SK-N-MC (cell line): ENCODE data around the gene ZNF107.

Source experiments
- DNase-seq: peaks from one replicate; pipeline ENCODE4 v3.0.0-alpha.2; 2011; ENCODE audit warnings: low read depth, low spot score
- H3K27ac ChIP-seq: fragments of 200-600 bp; sonication (generic); 2 replicates; pipeline ENCODE4 v1.5.1; 2016; ENCODE audit warnings: mixed run types
- H3K36me3 ChIP-seq: fragments of 200-600 bp; sonication (generic); 2 replicates; pipeline ENCODE4 v1.6.1; 2017; ENCODE audit warnings: antibody characterized with exemption, low read length, mixed read lengths; ENCODE audit not compliant: insufficient read depth
- H3K4me3 ChIP-seq: fragments of 200-600 bp; sonication (generic); 2 replicates; pipeline ENCODE4 v1.5.1; 2016
- H3K9ac ChIP-seq: fragments of 200-600 bp; sonication (generic); 2 replicates; pipeline ENCODE4 v1.8.0; 2017; ENCODE audit warnings: mixed run types, mixed read lengths; ENCODE audit not compliant: insufficient read length
- H3K9me3 ChIP-seq: fragments of 200-600 bp; sonication (generic); 2 replicates; pipeline ENCODE4 v1.6.1; 2017; ENCODE audit warnings: low read depth, mild to moderate bottlenecking, antibody characterized with exemption, low read length, moderate library complexity, mixed read lengths
- EZH2 ChIP-seq: fragments of 200-600 bp; sonication (generic); IDR thresholded peaks from one replicate; pipeline ENCODE4 v1.6.1; 2017; ENCODE audit warnings: antibody characterized with exemption
- FOXP2 ChIP-seq: optimal IDR thresholded peaks from 2 replicates; pipeline ENCODE3; 2011; ENCODE audit warnings: mild to moderate bottlenecking, moderate library complexity; ENCODE audit not compliant: insufficient read depth; ENCODE audit errors: extremely low read length, control extremely low read depth
- POLR2AphosphoS5 ChIP-seq: IDR thresholded peaks from 2 replicates; pipeline ENCODE4 v1.6.1; 2012; ENCODE audit warnings: mild to moderate bottlenecking, low read depth, low read length, borderline replicate concordance

ZNF107 gene

GRCh38 chr7:64628721-64629120 lies 37.2 kb upstream of the ZNF107 start:
- Histone ChIP-seq H3K9me3 (no peaks in the 10 kb centered on the region), H3K9ac (no peak overlapping the region), H3K36me3 (no peaks in the 10 kb centered on the region), H3K4me3 (no peak overlapping the region), H3K27ac (no peak overlapping the region)
- TF ChIP-seq FOXP2 (no peak), POLR2AphosphoS5 (no peak), EZH2 (no peak)
- DNase-seq = no peak

GRCh38 chr7:64630496-64630895 lies 35.4 kb upstream of the ZNF107 start:
- no peak for DNase-seq
- Histone ChIP-seq H3K27ac (no peak overlapping the region), H3K36me3 (no peaks in the 10 kb centered on the region), H3K9me3 (no peaks in the 10 kb centered on the region), H3K9ac (no peak overlapping the region), H3K4me3 (no peak overlapping the region)
- TF ChIP-seq POLR2AphosphoS5 = no peak
- TF ChIP-seq FOXP2 = no peak
- TF ChIP-seq EZH2 = no peak

GRCh38 chr7:64632029-64632428 lies 33.9 kb upstream of the ZNF107 start:
- Histone ChIP-seq H3K27ac (no peak overlapping the region), H3K9me3 (no peaks in the 10 kb centered on the region), H3K4me3 (no peak overlapping the region), H3K36me3 (no peaks in the 10 kb centered on the region), H3K9ac (no peak overlapping the region)
- DNase-seq = no peak
- TF ChIP-seq EZH2 = no peak
- no peak for TF ChIP-seq POLR2AphosphoS5
- no peak for TF ChIP-seq FOXP2

GRCh38 chr7:64633401-64633800 lies 32.5 kb upstream of the ZNF107 start:
- Histone ChIP-seq H3K27ac (no peak overlapping the region), H3K36me3 (no peaks in the 10 kb centered on the region), H3K9ac (no peak overlapping the region), H3K4me3 (no peak overlapping the region), H3K9me3 (no peaks in the 10 kb centered on the region)
- no peak for TF ChIP-seq EZH2
- TF ChIP-seq FOXP2 = no peak
- no peak for TF ChIP-seq POLR2AphosphoS5
- DNase-seq = no peak

GRCh38 chr7:64634406-64635062 lies 31.4 kb upstream of the ZNF107 start:
- H3K9me3 ChIP-seq = no peaks in the 10 kb centered on the region
- no peak overlapping the region for H3K9ac ChIP-seq
- H3K27ac ChIP-seq = no peak overlapping the region
- no peak for TF ChIP-seq FOXP2
- TF ChIP-seq POLR2AphosphoS5 = no peak
- no peak for TF ChIP-seq EZH2
- no peak for DNase-seq
- H3K4me3 ChIP-seq = no peak overlapping the region
- no peaks in the 10 kb centered on the region for H3K36me3 ChIP-seq

- no peak for TF ChIP-seq FOXP2
- TF ChIP-seq EZH2 = no peak
- no peak for TF ChIP-seq POLR2AphosphoS5
- H3K4me3 ChIP-seq = no peak overlapping the region
- no peak overlapping the region for H3K27ac ChIP-seq
- DNase-seq = no peak
- no peaks in the 10 kb centered on the region for H3K9me3 ChIP-seq
- H3K9ac ChIP-seq = no peak overlapping the region
- no peaks in the 10 kb centered on the region for H3K36me3 ChIP-seq
Observed at GRCh38 chr7:64636386-64636785, 29.5 kb upstream of the ZNF107 start.

DNA sequence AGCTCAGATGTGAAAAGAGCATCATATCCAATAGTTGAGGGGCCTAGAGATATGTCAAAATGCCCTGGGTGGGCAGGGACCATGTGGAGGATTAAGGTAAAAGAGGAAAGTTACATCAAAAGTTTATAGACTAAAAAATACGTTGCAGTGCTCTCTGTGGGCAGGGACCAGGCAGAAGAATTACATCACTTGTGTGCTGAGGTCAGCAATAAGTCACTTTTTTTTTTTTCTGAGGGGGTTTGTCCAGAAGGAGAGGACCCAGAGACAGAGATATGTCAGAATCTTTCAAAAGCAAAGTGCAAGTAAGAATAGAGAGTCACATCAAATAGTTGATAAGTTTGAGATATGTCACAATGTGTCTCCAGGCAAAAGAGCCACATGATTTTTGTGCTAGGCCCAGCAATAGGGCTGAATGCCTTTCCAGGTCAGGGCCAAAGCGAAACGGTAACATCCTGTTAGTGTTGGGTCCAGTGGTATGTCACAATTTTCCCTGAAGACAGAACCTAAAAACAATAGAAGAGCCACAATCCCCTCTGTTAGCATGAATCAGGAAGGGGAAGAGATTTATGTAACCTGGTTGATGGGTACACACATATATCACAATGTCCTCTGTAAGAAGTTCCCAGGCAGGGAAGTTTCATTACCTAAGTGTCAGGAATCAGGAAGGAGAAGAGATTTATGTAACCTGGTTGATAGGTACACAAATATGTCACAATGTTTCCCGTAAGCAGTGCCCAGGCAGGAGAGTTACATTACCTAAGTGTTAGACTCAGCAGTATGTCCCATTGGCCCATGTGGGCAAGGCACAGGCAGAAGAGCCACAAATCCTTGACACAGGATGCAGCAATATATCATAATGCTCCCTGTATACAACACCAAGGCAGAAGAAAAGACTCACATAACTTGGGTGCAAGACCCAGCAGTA lies 28.1 kb upstream of the ZNF107 start:
- no peaks in the 10 kb centered on the region for H3K9me3 ChIP-seq

GRCh38 chr7:64638822-64639221 lies 27.1 kb upstream of the ZNF107 start:
- TF ChIP-seq EZH2 = no peak
- no peak for TF ChIP-seq FOXP2
- TF ChIP-seq POLR2AphosphoS5 = no peak
- H3K9ac ChIP-seq = no peak overlapping the region
- no peaks in the 10 kb centered on the region for H3K36me3 ChIP-seq
- no peak overlapping the region for H3K27ac ChIP-seq
- no peak overlapping the region for H3K4me3 ChIP-seq
- DNase-seq = no peak
- H3K9me3 ChIP-seq = no peaks in the 10 kb centered on the region

More for the DNA sequence above, 28.1 kb upstream of the ZNF107 start:
- Histone ChIP-seq H3K27ac (no peak overlapping the region), H3K9ac (no peak overlapping the region), H3K4me3 (no peak overlapping the region), H3K36me3 (no peaks in the 10 kb centered on the region)
- no peak for DNase-seq
- TF ChIP-seq EZH2 (no peak), FOXP2 (no peak), POLR2AphosphoS5 (no peak)
